ACHN (cell line): ENCODE measurements around the gene UBE2E1.

Experiments
- DNase-seq: peaks from one replicate; pipeline ENCODE4 v3.0.0-alpha.2; 2015
- in situ Hi-C: cut with HindIII; loops from 2 replicates; pipeline ENCODE4 v1.10.0; 2017; ENCODE audit warnings: low sequenced_read_pairs, low pct_ligation_motif_present, low pct_unique_long_range_greater_than_20kb

UBE2E1 gene

DNA sequence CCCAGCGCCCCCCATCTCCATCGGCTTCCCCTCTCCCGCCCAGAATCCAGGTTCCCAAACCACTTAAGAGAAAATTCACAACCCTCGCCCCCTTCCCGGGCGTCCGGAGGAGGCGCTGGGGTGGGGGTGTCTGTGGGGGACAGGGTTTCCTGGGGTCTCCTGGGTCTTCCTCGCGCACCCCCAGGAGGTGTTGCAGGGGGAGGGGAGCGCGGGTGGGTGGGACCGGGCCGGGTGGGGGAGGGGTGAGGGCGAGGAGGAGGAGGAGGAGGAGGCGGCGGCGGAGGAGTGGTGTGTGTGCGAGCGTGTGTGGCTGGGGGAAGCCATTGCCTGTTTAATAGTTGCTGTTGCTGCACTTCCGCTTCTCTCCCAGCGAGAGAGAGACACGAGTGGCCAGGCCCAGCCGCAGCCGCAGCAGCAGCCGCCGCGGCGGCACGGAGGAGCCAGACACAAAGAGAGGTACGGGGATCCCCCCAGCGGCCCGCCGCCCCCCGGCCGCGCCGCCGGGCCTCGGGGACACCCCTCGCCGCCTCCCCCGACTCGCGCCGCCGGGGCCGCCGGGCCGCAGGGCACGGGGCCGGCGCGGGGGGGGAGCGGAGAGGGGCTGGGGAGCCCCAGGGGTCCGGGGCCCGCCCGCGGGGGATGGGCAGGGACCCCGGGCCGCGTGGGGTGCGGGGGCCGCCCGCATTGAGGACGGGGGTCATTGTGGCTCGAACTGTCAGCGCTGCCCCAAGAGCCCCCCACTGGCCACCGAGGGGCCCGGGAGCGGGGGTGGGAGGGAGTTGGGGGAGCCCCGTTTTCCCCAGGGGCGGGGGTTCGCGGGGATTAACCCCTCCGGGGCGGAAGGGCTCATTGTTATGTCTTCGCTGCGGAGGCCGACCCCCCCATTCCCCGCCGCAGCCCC lies at the start of gene UBE2E1:
Gene UBE2E1 (plus strand): TSS at position 323 of the 901 bp plus-strand sequence. CDS start 1,315 bp downstream, outside the sequence.
- DNase-seq = peak; percentile 67
- in situ Hi-C loops = no loop called here

GRCh38 chr3:23756206-23756840 lies 49.4 kb upstream of the UBE2E1 start:
- DNase-seq = no peak
- in situ Hi-C loops = no loop called here

DNA sequence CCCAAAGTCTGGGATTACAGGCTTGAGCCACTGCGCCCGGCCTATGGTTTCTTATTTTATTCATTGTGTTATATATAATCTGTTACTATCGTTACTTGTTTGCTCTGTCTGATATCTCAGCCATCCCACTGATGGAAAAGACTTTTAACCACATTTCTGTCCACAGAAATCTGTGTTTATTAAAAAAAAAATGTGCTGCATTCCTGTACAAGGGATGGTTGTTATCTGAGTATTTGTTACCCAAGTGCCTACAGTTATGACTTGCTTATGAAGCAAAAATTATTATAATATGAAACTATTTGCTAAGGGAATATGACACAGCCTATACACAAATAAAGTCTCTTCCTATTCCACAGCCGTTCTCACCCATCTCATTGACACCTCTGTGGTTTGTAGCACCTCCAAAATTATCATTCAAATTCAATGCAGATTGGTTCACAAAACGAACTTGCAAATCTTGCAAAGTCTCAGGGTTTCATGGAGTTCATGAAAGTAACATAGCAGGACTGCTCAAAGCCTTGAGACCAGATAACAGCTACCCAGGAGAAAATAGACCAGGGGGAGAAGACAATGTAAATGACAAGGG lies 47.4 kb upstream of the UBE2E1 start:
- no peak for DNase-seq
- in situ Hi-C loops = no loop called here

DNA sequence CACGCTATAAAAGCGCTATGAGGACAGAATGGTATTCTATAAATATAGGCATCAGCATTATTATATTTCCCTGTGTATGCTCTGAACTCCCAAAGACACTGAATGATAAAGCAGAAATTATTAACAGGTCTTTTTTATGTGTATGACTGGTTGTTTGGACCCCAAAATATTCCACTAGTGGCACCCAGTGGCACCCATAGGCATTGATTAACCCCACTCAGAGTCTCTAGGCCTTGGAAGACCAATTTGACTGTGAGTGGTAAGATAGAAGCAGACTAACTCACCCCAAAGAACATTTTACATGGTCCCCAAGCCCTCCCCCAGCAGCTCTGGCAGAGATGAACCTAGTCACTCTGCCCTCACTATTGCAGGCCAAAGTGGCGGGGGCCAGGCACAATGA lies 45.4 kb upstream of the UBE2E1 start:
- in situ Hi-C loops = no loop called here
- no peak for DNase-seq

DNA sequence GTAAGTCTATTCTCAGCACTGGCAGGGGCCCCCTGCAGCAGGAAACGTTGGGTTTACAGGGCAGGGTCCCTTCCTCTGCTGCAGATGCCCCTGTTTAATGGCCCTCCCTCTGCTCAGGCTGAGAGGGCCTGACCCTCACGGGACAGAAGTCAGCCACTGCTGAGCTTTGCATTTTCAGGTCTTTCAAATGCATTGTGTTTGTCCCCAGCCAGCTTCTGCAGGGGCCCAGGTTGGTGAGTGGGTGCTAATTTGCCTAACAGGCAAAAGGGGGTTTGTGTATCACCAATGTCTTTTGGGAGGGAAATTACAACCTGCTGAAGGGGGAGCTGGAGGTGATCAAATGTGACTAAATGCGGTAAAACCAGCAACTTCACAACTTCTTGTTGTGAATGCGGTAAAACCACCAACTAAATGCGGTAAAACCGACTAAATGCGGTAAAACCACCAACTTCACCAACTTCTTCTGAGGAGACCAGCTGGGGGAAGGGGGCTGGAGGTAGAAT lies 44.8 kb upstream of the UBE2E1 start:
- in situ Hi-C loops = no loop called here
- DNase-seq = no peak

- in situ Hi-C loops = no loop called here
- DNase-seq = peak; percentile 50
These were observed 44.3 kb upstream of the UBE2E1 start for GRCh38 chr3:23761440-23761896.

GRCh38 chr3:23762214-23762613 lies 43.5 kb upstream of the UBE2E1 start:
- in situ Hi-C loops = no loop called here
- DNase-seq = no peak

- in situ Hi-C loops = no loop called here
- DNase-seq = no peak
These were observed 42.8 kb upstream of the UBE2E1 start for GRCh38 chr3:23762759-23763477.

GRCh38 chr3:23764407-23764806 lies 41.3 kb upstream of the UBE2E1 start:
- DNase-seq = no peak
- in situ Hi-C loops = no loop called here

DNA sequence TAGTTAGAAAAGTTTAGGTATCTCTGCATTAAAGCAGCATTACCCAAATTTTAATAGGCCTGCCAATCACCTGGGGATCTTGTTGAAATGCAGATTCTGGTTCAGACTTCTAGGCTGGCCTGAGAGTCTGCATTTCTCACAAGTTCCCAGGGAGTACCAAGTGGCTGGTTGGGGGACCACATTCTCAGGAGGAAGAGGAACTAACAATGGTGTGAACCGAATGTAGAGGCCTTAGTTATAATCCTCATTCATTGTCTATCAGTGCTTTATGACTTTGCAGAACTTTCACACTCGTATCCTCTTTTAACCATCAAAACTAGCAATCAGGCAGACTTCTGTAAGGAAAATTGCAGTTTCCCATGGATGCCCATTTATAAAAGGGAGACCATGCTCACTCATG lies 38.2 kb upstream of the UBE2E1 start:
- no peak for DNase-seq

GRCh38 chr3:23775254-23775909 lies 30.4 kb upstream of the UBE2E1 start:
- in situ Hi-C loops = no loop called here
- no peak for DNase-seq

More for the DNA sequence above, 38.2 kb upstream of the UBE2E1 start:
- in situ Hi-C loops = no loop called here

- DNase-seq = no peak
- in situ Hi-C loops = no loop called here
These were observed 29.3 kb upstream of the UBE2E1 start for GRCh38 chr3:23776352-23776891.

DNA sequence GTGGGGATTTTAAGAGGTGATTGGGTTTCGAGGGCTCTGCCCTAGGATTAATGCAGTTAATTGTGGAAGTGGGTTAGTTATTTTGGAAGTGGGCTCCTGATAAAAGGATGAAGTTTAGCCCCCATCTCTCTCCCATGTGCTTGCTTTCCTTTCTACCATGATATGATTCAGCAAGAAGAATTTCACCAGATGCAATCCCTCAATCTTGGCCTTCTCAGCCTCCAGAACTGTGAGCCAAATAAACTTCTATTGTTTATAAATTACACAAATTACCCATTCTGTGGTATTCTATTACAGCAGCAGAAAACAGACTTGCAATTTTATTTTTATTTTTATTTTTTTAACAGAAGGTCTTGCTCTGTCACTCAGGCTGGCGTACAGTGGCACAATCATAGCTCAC lies 27.3 kb upstream of the UBE2E1 start:
- in situ Hi-C loops = no loop called here
- DNase-seq = no peak

- in situ Hi-C loops = no loop called here
- DNase-seq = no peak
These were observed 25.9 kb upstream of the UBE2E1 start for GRCh38 chr3:23779841-23780240.

- in situ Hi-C loops = no loop called here
- no peak for DNase-seq
These were observed 24.7 kb upstream of the UBE2E1 start for GRCh38 chr3:23781051-23781450.

DNA sequence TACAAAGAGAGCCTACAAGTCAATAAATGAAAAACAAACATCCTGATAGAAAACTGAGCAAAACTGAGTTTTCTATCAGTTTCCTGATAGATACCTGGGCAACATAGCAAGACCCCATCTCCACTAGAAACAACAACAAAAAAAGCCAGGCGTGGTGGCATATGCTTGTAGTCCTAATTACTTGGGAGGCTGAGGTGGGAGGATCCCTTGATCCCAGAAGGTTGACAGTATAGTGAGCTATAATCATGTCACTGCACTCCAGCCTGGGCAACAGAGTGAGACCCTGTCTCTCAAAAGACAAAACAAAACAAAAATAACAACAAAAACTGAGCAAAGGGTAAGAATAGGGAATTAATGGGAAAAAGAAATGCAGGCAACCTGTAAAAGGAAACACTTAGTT lies 23.9 kb upstream of the UBE2E1 start:
- in situ Hi-C loops = no loop called here

GRCh38 chr3:23785097-23785645 lies 20.6 kb upstream of the UBE2E1 start:
- in situ Hi-C loops = no loop called here
- no peak for DNase-seq

More for the DNA sequence above, 23.9 kb upstream of the UBE2E1 start:
- DNase-seq = no peak

- no peak for DNase-seq
- in situ Hi-C loops = no loop called here
These were observed 19.9 kb upstream of the UBE2E1 start for GRCh38 chr3:23785882-23786281.
